D341Med (cell line): ENCODE data around the gene GALK1.
"Not testable (repeated sequence)": the region's sequence is repeated elsewhere in the genome, so short reads cannot be mapped to it uniquely, and the experiment has no call there.

Experiments
- DNase-seq: peaks from one replicate; pipeline ENCODE4 v3.0.0; 2012; ENCODE audit warnings: low spot score

Gene GALK1

DNA sequence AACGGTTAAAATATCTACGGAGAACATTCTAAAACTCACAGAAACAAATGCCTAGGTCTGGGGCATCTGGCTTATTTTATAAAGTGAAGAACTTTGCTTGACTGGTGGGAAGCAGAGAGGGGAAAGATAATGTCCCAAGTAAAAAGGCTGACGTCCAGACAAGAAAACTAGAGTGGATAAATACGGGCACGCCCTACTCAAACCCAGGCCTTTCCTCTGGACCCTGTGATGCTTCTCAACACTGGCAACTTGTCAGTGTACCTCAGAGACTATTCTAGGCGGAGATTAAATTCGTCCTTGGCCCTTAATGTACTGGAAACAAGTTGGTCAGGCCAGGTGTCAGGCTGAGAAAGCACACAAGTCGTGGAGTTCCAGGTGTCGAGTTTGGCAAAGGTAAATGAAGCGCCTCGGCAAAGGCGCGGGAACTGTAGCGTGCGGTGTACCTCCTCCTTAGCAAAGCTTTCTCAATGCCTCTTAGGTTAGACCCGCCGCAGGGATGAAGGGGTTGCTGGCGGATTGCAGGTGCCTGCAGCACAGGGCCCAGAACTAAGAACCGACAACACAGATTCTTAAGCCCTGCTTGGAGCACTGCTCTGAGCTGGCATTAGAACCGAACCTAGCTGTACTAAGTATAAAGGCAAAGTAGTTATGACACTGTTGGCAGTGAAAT lies 18.9 kb upstream of the GALK1 start:
- DNase-seq = no peak

DNA sequence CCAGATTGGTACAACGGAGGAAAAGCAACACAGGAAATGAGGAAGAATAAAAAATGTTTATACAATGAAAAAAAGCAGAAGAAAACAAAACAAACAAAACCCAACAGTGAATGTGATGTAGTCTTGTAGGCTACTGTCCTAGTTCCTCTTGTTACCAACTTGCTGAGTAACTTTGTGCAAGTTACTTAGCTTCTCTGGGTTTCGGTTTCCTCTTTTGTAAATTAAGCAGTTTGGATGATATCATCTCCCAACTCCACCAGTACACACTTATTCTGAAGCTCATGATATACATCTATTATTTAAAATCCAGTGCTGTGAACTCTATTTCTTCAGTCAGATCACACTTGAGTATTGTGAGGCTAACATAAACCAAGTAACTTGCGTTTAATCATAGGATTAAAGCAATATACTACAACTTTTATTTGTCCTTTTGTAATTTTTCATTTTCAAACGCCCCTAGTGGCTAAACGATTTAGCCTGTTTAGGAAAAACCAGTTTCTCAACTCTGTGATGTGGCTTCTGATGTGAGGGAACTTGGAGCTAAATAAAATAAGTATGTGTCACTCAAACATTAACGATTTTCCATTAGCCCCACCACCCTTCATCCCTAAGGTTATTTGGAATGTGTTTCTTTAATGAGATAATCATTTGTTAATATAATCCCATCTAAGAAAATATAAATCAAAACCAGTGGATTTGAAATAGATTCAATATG lies 18.2 kb upstream of the GALK1 start:
- no peak for DNase-seq

GRCh38 chr17:75779987-75780889 lies 15.2 kb upstream of the GALK1 start:
- DNase-seq = no peak

GRCh38 chr17:75779250-75779986 lies 14.4 kb upstream of the GALK1 start:
- peak; percentile 96 for DNase-seq

- DNase-seq = no peak
Observed at GRCh38 chr17:75778861-75779249, 13.9 kb upstream of the GALK1 start.

DNA sequence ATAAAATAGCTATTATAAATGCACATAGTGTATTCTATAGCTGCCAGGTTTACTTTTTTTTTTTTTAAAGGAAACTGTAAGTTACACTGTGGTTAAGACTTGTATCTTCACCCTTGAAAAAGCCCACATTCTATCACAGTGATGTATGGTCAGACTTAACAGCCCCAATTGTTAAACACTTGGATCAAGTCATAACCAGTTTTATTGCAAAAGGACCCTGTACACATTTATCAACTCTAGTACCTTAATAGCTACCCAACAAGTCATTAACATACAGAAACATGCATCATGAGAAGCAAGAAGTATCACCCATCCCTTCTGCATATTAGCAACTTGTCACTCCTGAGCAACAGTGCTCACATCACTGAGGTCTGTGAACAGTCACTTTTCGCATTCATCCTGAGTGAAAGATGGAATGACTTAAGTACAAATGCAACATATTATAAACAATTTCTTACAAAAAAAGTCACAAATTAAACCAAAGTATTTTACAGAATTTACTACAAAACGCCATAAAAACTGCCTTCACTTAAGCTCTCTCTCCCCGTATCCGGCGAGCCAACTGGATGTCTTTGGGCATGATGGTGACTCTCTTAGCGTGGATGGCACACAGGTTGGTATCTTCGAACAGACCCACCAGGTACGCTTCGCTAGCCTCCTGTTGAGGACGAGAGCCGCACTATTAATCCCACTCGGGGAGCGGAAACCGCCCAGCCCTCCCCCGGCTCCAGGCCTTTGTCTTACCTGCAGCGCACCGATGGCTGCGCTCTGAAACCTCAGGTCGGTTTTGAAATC lies 13.3 kb upstream of the GALK1 start:
- DNase-seq = not testable (repeated sequence)

DNA sequence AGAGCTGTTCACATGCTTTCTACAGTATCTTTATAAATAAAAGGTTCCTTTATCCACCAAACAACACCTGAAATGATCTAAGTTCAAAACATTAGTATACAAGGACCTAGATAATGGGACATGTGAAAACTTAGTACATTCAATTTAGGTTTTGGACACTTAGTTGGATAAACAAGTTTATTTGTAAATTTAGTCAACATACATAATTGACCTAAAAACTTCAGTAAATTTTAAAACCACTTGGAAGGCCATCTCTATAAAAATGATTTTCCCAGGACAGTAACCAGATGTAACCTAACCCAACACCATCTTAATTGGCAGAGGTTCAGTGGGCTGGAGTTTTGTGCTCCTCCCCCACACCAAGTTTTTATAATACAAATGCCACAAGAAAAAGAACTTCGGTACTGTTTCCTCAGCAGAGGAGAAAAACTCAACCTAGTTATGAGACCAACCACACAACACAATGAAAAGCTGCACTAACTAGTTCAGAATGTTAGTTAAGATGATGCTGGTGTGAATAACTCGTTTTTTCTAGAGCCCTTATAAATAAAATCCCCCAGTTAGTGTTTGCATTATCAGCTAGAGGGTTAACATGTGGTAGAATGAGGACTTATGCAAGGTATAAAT lies 12.4 kb upstream of the GALK1 start:
- no peak for DNase-seq

DNA sequence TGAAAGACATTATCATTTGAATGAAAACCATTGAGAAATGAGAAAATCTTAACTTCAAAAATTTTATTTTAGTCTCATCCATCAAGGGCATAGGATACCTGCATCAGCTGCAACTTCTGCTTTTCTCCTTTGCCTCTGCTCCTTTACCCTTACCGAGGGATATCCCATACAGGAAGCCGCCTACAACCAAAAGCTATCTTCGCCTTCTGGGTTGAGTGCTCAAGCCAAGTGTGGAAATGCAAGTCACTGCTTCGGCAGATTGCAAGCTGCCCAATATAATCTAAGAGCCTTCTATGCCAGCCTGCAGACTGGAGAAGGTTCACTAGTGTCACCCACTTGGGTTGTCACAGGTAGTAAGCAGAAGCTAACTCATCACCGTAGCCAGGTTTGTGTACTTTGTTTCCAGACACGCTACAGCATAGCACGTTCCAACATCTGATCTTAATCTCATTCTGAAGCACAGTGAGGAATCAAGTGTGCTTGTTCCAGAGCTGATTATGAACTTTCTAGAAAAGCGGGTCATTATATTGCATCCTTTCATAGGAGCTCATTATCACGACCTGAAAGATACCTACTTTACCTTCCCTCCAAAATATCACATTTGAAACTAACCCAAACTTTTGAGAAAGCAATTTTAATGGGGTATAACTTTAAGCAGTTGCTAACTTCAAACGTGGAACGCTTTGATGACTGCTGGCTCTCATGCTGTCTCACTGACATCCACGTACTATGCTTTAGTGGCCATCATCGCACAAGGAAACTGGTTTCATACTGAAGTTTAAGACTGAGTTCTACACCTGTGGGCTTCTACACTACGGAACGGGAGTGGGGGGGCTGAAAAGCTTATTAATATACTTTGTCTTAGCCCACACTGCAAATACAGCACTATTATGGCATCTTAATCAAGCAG lies 11.6 kb upstream of the GALK1 start:
- no peak for DNase-seq

- DNase-seq = peak; percentile 42
Observed at GRCh38 chr17:75774991-75775668, 10.1 kb upstream of the GALK1 start.

GRCh38 chr17:75774471-75774990 lies 9.5 kb upstream of the GALK1 start:
- peak; percentile 41 for DNase-seq

GRCh38 chr17:75773808-75774470 lies 8.9 kb upstream of the GALK1 start:
- peak; percentile 55 for DNase-seq

DNA sequence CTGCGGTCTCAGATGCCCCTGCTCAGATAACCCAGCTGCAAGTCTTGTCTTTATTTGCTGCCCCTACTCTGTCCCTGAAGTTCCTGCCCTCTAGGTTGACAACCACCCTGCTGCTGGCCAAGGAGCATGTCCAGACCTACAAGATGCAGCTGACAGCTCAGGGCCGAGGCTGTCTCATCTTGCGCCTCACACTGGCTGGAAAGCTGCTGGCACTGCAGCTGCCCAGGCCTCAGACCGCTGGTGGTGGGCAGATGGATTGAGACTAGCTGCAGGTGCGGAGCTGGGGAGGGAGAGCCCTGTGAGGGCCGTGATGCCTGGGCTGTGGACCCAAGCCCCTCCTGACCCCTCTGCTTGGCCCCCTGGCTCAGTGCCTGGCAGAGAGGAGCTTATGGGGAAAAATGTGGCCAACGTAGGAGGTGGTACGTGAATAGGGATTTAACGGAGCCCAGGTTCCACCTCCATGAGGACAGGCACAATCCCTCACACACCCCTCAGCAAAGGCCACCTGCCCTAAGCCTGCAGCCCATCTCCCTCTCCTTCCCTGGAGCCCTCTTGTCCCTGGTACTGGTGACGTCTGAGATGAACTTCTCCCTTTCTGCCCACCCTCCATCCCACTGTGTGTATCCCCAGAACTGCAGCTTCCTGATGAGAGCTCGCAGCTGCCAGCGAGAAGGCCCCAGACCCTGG lies 8.3 kb upstream of the GALK1 start:
- peak; percentile 56 for DNase-seq

DNA sequence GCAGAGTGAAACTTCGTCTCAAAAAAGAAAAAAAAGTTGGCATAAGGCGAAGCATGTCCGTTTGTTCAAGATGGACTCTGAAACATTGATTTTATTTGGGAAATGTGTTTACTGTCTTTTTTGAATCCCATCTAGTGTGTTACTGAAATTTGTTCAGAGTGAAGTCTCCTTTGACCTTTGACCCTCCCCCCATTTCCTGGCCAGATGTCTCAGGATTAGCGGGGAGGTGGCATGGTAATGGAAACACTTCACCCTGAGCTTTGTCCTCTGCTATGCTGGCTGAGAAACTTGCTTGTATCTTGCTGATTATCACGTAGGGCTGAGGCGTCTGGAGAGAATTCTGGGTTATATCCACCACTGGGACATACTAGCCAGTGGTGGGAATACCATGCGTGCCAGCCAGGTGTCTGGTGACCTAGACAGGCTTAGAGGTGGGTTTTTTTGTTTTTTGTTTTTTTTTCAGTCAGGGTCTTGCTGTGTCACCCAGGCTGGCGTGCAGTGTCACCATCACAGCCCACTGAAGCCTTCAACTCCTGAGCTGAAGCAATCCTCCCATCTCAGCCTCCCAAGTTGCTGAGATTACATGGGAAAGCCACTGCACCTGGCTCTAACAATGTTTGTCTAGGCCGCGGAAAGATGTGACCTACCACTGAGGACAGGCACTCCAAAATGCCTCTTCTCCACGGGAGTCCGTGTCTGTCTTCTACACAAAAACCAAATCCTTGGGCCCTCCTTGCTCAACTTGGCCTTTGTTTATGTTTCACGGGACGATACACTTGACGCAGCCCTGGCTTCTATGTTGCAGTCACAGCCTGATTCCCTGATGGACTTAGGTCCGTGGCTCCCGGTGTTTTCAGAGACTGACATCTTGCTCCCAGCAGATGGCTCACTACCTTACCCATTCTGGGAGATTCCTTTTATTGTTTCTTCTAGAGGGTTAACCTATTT lies 6.6 kb upstream of the GALK1 start:
- peak; percentile 48 for DNase-seq

- no peak for DNase-seq
Observed at GRCh38 chr17:75769536-75769935, 4.5 kb upstream of the GALK1 start.

DNA sequence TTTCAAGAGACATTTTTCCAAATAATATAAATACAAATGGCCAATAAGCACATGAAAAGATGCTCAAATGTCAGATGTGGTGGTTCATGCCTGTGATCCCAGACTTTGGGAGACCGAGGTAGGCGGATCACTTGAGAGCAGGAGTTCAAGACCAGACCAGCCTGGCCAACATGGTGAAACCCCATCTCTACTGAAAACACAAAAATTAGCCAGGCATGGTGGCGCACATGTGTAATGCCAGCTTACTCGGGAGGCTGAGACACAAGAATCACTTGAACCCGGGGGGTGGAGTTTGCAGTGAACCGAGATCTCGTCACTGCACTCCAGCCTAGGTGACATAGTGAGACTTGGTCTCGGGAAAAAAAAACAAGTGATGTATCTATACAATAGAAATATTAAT lies 2.9 kb upstream of the GALK1 start:
- DNase-seq = no peak

GRCh38 chr17:75765981-75766380 lies 989 bp upstream of the GALK1 start:
- DNase-seq = peak; percentile 41

GRCh38 chr17:75764417-75764710 lies 628 bp downstream of the GALK1 start:
- DNase-seq = no peak
